Thyroid gland (tissue), 4 donors: ENCODE measurements around the gene SHROOM2. TPM values are rescaled to one million over a fixed set of nuclear protein-coding genes. Genes with fewer than 3 reads are reported as not detected.

Experiments used
- DNase-seq, 2 donors: peaks; one replicate each; pipeline ENCODE4 v3.0.0-alpha.2; 2019
- H3K27ac ChIP-seq, 3 donors: fragments of 200-600 bp; sonication (generic); 1 replicate in 2 of 3; 2 replicates in 1 of 3; pipeline ENCODE4 v1.5.1; 2016 to 2019; ENCODE audit warnings: mild to moderate bottlenecking in 1 of 3, moderate library complexity in 1 of 3
- H3K27me3 ChIP-seq: fragments of 200-600 bp; sonication (generic); one replicate; pipeline ENCODE4 v1.5.1; 2019
- H3K36me3 ChIP-seq, 2 donors: fragments of 200-600 bp; sonication (generic); one replicate each; pipeline ENCODE4 v1.5.1; 2016 to 2019
- H3K4me1 ChIP-seq, 2 donors: fragments of 200-600 bp; sonication (generic); one replicate each; pipeline ENCODE4 v1.5.1; 2017 to 2019
- H3K4me3 ChIP-seq, 3 donors: fragments of 200-600 bp; sonication (generic); replicated peaks in 1 of 3; 1 replicate in 2 of 3; 2 replicates in 1 of 3; pipeline ENCODE4 v1.5.1; 2016; ENCODE audit warnings: mild to moderate bottlenecking in 1 of 3
- H3K9me3 ChIP-seq: fragments of 200-600 bp; sonication (generic); one replicate; pipeline ENCODE4 v1.5.1; 2017
- CTCF ChIP-seq, 6 experiments: fragments of 200-600 bp in 3 of 6; fragments of 450-650 bp in 3 of 6; sonication (generic) in 3 of 6; IDR thresholded peaks; one replicate each; pipeline ENCODE4 v1.5.1; 2016 to 2019; ENCODE audit warnings: antibody characterized with exemption in 6 of 6, mild to moderate bottlenecking in 2 of 6, inconsistent platforms in 1 of 6, moderate library complexity in 1 of 6
- POLR2A ChIP-seq, 2 donors: fragments of 450-650 bp; IDR thresholded peaks; one replicate each; pipeline ENCODE4 v1.6.1; 2017; ENCODE audit warnings: antibody characterized with exemption in 2 of 2, mild to moderate bottlenecking in 2 of 2, moderate library complexity in 1 of 2
- WGBS, 2 donors: methylation state at CpG; one replicate each; pipeline ENCODE4 v1.1.5; 2017; 5-methylcytosine and 5-hydroxymethylcytosine counted together
- intact Hi-C: fragments of 100-400 bp; cut with DNase I; formaldehyde crosslinking; loops from one replicate; pipeline ENCODE4 v1.15.1; 2023
- total RNA-seq, 4 donors: library from RNA; depleted of rRNA; stranded (reverse); fragments of >200 nt; gene quantifications; one replicate each; pipeline ENCODE4 v1.2.3, GENCODE V29; 2016

SHROOM2 gene
- total RNA-seq, 4 donors from 2014 or later = 2.8 to 16.5 (median 6.1) TPM

- intact Hi-C loops = no loop called here
- H3K27ac ChIP-seq = no peak overlapping the region
Measured at GRCh38 chrX:9824554-9824953, 38.3 kb downstream of the SHROOM2 start.

GRCh38 chrX:9825129-9825790, 39.0 kb downstream of the SHROOM2 start:
- Histone ChIP-seq H3K27me3 (no peaks in the 10 kb centered on the region), H3K4me1 (no peaks in the 10 kb centered on the region), H3K4me3 (no peak overlapping the region), H3K36me3 (no peaks in the 10 kb centered on the region), H3K27ac (no peak overlapping the region), H3K9me3 (no peaks in the 10 kb centered on the region)
- DNase-seq = no peak
- TF ChIP-seq POLR2A (IDR thresholded peaks at IDR 0.05) (no peak), CTCF (IDR thresholded peaks at IDR 0.05) (no peak)
- intact Hi-C loops = no loop called here
- 79 to 82% methylated on average over 4 to 6 of the region's 6 CpGs for WGBS, 2 donors

More at GRCh38 chrX:9824554-9824953, 38.3 kb downstream of the SHROOM2 start:
- Histone ChIP-seq H3K27me3 (no peaks in the 10 kb centered on the region), H3K36me3 (no peaks in the 10 kb centered on the region), H3K4me3 (no peak overlapping the region), H3K9me3 (no peaks in the 10 kb centered on the region), H3K4me1 (no peaks in the 10 kb centered on the region)
- TF ChIP-seq CTCF (IDR thresholded peaks at IDR 0.05) (no peak), POLR2A (IDR thresholded peaks at IDR 0.05) (no peak)
- 67 to 77% methylated on average over 3 to 12 of the region's 12 CpGs for WGBS, 2 donors
- DNase-seq = no peak

- Histone ChIP-seq H3K4me1 (no peaks in the 10 kb centered on the region), H3K27me3 (no peaks in the 10 kb centered on the region), H3K9me3 (no peaks in the 10 kb centered on the region), H3K27ac (no peak overlapping the region), H3K36me3 (no peaks in the 10 kb centered on the region), H3K4me3 (no peak overlapping the region)
- intact Hi-C loops = no loop called here
- no peak for TF ChIP-seq CTCF (IDR thresholded peaks at IDR 0.05)
- no peak for TF ChIP-seq POLR2A (IDR thresholded peaks at IDR 0.05)
- no peak for DNase-seq
- 96 to 99% methylated on average over 5 to 8 of the region's 8 CpGs for WGBS, 2 donors
Measured at GRCh38 chrX:9825966-9826365, 39.7 kb downstream of the SHROOM2 start.

GRCh38 chrX:9829308-9830267, 43.4 kb downstream of the SHROOM2 start:
- H3K9me3 ChIP-seq = no peaks in the 10 kb centered on the region
- no peak for TF ChIP-seq CTCF (IDR thresholded peaks at IDR 0.05)
- no peak for TF ChIP-seq POLR2A (IDR thresholded peaks at IDR 0.05)
- no peaks in the 10 kb centered on the region for H3K4me1 ChIP-seq
- DNase-seq = no peak
- intact Hi-C loops = no loop called here
- H3K36me3 ChIP-seq = no peaks in the 10 kb centered on the region
- no peaks in the 10 kb centered on the region for H3K27me3 ChIP-seq
- H3K4me3 ChIP-seq = no peak overlapping the region
- no peak overlapping the region for H3K27ac ChIP-seq
- 87 to 95% methylated on average over 9 to 13 of the region's 14 CpGs for WGBS, 2 donors

- Histone ChIP-seq H3K4me3 (no peak overlapping the region), H3K27ac (no peak overlapping the region), H3K36me3 (no peaks in the 10 kb centered on the region), H3K27me3 (no peaks in the 10 kb centered on the region), H3K4me1 (peaks cover 0 to 6% of the 10 kb centered on the region in 2 donors), H3K9me3 (no peaks in the 10 kb centered on the region)
- TF ChIP-seq CTCF (IDR thresholded peaks at IDR 0.05) (no peak), POLR2A (IDR thresholded peaks at IDR 0.05) (no peak)
- WGBS, 2 donors = 61 to 88% methylated on average over 6 of the region's 6 CpGs
- intact Hi-C loops = no loop called here
- no peak for DNase-seq
Measured at GRCh38 chrX:9832811-9833210, 46.6 kb downstream of the SHROOM2 start.
